Embryonic facial prominence (tissue), 1 donor: ENCODE results near the gene MAD1L1.
A peak's percentile ranks its signal among the peaks of the same experiment; 100 is the strongest.

Source experiments
- DNase-seq: peaks from one replicate; pipeline ENCODE4 v3.0.0-alpha.2; 2016; ENCODE audit errors: extremely low spot score

The MAD1L1 gene

DNA sequence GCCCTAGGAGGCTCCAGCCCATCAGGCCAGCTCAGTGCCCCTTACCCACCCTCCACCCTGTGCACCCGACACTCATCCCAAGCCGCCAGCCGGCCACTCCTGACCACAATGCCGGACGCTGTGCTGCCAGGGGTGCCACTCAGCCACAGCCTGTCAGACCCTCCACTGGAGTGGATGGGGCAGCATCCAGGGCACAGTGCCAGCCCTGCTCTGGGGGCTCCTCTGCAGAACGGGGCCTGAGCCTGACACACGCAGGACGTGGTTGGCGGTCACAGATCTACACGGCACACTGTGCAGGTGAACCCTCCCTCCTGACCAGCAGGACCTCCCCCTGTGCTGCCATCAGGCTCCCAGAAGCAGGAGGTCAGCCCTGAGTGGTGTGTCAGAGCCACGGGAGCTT is 114.7 kb downstream of the MAD1L1 start:
- no peak for DNase-seq

DNA sequence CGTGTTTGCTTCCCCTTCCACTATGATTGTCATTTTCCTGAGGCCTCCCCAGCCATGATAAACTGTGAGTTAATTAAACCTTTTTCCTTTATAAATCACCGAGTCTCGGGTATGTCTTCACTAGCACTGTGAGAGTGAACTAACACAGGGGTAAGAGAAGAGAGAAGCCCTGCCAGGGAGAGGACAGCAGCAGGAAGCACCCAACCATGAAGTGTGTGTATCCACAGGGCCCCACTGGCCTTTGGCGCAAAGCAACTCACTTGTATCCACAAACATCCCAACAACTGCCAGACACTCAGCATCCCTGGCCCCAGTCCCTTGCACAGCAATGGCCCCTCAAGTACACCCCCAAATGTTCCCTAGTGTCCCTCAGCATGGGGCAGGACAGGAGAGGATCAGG is 115.1 kb downstream of the MAD1L1 start:
- no peak for DNase-seq

DNA sequence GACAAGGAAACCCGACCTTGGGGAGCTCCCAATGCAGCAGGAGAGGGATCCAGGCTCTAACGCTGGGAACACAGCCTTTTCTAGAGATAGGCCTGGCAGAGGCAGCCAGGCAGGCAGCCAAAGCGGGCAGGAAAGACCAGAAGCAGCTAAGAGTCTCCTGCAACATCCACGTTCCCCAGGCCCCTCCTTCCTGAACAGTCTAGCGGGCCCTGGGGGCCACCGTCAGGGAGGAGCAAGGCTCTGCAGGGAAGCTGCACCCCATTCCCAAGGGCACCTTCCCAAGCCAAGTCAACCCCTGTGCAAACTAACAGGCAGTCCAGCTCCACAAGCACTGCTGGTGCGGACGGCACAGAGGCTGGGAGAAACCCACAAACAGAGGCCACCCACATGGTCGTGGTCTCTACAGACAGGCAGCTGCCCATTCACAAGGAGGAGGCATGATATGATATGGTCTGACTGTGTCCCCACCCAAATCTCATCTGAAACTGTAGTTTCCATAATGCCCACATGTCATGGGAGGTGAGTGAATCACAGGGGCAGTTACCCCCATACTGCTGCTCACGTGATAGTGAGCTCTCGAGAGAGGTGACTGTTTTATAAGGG is 115.7 kb downstream of the MAD1L1 start:
- DNase-seq: no peak

DNA sequence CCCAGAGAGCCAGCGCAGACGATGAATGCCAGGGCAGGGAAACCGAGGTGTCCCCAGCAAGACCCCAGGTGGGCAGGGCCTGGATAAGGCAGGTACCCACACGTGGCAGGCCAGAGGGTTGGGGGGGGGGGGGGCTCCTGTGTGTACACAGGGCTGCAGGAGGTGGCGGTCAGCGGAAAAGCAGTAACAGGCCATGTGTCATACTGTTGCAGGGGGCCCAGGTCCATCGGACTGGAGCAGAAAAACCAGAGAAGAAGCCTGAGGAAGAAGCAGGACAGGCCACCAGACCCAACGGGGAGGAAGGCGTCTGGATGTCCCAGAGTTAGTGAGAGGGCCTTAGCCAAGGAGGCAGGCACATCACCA is 116.3 kb downstream of the MAD1L1 start:
- DNase-seq: no peak

DNA sequence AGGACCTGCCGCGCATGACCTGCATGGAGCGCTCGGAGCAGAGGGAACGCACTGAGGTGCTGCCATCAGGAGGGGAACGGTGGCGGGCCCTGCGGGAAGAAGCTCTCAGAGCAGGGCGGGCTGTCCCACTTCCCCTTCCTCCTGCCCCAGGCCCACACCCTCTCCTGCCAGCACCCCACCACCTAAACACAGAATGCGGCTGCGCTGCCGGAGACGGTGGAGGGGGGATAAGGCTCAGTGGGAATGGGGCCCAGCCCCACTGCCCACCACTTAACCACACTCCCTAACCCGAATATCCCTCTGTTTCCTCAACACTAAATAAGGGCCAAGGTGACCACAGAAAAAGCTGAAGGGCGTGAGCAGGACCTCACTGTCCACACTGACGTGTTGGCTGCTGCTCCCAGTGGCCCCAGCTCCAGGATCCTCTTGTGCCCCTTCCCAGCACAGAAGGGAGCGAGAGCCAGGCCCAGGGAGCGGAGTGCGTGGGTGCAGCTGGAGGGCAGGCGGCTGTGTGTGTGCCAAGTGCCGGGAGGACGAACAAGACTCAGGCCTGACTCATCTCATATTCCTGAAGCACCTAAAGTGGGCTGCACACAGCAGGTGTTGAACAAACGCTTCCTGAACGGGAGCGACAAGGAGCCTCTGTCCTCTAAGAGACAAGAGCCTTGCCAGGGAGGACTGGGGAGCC is 116.8 kb downstream of the MAD1L1 start:
- no peak for DNase-seq

DNA sequence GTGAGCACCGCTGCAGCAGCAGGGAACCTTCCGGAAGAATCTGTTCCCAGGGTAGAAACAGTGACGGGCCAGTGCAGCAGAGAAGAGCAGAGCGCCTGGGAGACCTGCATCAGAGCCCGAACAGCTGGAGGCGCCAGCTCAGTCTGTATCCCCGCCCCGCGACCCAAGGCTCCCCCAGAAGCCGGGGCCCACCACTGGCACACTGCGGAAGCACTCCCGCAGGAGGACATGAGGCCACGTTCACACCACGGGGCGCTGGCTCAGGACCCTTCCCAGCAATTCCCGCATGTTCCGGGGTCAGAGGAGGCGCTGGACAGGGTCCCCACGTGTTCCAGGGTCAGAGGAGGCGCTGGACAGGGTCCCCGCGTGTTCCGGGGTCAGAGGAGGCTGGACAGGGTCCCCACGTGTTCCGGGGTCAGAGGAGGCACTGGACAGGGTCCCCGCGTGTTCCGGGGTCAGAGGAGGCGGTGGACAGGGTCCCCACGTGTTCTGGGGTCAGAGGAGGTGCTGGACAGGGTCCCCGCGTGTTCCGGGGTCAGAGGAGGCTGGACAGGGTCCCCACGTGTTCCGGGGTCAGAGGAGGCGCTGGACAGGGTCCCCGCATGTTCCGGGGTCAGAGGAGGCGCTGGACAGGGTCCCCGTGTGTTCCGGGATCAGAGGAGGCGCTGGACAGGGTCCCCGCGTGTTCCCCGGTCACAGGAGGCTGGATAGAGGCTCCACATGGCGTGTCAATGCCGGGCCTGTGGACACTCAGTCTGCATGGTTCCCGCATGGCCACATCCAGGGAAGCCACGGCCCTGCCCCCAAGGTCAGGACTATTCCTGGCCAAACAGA is 117.6 kb downstream of the MAD1L1 start:
- no peak for DNase-seq

DNA sequence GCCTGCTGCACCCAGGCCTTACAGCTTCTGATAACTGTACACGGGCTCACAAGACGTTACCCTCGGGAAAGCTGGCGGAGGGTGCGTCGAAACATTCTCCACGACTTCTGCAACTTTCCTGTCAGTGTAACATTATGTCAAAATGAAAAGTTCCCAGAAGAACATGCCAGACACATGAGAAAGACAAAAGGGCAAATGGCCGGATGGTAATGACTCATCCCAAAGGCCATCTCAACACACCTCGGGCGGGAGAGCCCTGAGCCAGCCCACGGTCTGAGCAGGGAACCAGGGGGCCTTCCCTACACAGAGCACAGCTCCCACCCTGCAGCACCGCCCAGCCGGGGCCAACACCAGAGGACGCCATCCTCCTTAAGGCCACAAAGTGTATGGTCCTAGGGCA is 118.7 kb downstream of the MAD1L1 start:
- DNase-seq: no peak

DNA sequence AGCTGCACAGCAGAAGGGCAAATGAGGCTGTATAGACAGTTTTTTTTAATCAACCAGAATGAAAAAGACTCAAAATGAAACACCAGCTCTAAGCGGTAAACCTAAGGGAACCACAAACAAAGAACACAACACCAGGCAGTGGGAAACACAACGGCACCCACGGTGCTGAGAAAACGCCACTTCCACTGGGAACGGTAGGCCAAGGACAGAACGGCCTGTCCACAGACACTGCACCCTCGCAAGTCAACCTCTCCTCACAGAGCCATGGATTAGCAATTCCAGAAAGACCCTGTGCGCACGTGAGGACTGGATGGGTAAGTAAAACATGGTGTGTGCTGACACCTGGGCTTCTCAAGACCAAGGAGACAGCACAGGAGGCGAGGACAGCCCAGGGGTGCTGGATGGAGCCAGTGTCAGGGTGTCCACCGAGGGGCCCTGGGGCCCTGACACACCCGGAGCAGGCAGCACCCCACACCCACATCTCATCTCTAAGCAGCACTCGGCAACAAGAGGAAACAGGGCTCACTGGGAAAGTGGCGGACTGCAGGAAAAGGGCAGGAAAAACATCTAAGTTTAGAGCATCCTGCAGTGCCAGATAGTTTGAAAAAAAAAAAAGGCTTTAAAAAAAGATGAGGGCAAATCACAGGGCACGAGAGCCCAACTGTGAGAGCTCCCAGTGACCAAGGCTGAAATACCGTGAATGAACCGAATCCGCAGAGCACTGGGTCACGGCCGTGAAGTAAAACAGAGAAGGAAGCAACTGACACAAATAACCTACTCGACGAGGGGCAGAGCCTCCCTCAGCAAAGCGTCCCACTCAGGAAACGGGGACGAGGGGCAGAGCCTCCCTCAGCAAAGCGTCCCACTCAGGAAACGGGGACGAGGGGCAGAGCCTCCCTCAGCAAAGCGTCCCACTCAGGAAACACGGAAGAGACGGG is 120.2 kb downstream of the MAD1L1 start:
- no peak for DNase-seq

DNA sequence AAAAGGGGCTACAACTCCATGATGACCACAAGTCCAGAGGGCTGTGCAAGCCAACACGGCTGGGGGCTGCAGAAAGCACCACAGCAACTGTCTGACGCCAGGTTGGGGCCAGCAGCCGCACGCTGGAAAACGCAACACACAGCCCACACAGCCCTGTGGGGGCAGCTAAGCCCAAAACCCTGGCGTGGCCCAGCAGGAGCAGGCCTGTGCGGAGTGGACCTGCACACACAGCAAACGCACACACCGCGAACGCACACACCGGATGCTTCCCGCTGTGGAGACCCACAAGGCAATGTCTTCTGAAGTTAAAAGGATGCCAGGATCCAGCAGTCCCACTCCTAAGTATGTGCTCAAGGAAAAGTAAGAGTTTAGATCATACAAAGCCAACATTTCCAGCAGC is 121.2 kb downstream of the MAD1L1 start:
- DNase-seq: no peak

DNA sequence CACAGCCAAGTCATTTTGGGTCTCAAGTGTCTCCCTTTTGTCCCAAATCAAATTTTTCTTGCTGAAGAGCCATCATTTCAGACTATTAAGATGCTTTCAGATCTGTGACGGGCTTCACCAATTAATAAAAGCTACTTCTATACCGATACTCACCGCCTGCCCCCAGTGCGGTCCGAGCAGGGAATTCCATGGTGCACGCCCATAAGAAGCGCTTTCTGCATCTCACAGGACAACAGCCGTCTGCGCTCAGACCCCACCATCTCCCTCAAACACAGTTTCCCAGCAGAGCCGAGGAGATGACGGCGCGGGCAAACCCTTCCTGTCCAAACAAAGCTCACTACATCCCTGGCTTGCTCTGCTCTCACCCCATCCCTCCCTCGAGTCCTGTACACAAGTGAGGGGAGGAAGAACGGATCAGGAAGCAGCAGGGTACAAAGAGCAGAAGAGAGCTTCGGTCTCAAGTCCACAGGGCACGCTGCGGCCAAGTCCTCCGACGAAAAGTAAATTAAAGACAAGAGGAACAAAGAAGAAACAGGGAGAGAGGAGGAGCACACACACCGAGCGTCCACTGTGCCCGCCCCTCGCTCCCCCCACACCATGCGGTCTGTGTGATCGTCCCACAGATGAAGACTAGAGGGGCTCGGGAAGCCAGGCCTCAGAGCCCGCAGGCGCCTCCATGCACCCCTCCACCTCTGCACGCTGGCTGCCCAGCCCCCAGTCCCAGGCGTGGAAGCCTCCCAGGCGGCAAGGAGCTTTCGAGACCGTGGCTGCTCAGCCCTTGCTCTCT is 121.9 kb downstream of the MAD1L1 start:
- no peak for DNase-seq

DNA sequence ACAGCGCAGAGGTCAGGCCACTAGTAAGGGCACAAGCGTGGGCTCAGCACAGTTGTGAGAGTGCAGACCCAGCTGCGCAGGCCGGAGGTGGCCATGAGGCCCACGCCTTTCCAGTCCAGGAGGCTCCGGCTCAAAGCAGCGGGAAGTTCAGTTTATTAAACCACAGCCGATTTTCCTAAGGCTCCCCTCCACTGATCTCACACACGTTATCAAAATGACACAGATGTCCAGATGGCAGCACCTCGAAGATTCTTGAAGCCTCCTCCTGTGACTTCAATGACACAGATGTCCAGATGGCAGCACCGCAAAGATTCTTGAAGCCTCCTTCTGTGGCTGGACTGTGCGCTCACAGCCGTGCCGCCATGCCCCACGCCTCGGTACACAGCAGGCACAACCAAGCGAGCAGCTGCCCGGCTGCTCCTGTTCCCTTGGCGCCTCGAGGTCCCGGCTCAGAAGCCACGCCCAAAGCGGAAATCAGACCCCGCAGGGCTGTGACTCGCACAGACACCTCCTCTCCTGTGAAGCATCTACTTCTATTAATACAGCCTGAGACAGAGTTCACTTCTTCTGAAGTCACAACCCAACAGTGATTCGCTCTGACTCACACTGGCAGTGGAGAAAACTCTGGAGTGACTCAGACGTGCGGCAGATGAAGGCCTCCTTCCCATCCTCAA is 122.7 kb downstream of the MAD1L1 start:
- no peak for DNase-seq

DNA sequence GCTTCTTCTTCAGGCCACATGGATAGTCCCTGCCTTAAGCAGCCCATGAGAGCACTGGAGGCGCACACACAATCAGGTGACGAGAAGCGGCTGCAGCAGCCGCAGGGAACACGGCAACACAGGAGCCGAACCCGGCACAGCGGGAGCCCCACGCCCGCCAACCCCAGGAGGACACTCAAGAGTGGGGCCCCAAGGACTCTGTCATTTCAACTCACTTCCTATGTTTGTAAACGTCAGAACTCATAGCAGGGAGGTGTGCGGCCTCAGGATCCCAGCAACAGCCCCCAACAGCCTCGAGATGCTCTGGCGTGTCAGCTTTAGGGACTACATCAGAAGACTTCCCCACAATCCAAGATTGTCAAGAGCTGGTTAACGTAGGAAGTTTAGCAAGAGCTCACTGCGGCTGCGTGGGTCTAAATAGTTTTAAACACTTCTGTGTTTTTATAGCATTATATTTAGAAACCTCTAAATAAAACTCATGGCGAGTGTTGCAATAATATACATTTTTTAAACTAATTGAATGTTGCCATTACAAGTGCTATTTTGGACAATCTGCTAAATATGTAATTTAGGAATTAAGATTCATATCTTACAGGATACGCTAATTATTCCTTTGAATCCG is 123.4 kb downstream of the MAD1L1 start:
- no peak for DNase-seq

DNA sequence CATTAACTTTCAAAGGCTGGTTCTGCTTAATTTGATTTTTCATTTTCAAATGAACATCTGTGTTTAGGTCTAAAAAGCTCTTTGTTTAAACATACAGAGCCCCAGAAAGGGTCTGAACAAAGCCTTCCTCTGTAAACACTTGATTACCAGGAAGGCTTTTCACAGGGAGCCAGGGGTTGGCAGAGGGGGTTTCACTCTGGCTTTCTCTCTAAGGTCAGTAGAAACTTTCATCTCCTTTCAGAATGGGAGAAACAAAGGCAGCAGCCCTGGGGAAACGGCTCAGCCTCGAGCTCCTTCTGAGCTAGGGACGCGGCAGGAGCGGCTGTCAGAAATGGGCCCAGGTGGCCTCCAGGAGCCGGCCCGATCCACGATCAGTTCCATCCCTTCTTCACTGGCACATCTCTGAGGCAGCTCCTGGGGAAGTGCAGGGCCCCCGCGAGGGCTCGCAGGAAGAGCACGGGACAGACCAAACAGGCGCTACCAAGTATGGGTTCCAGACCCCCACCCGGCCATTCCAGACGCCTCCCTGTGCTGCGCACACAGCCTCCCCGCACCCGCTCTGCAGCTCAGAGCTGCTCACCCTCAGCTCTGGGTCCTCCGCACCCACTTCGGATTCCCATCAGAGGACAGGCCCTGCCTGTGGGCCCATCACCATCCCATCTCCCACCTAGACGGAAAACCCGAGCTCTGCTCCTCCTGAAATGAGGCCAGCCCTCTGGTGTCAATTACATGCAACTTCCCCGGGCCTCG is 124.1 kb downstream of the MAD1L1 start:
- peak; percentile 22 for DNase-seq

DNA sequence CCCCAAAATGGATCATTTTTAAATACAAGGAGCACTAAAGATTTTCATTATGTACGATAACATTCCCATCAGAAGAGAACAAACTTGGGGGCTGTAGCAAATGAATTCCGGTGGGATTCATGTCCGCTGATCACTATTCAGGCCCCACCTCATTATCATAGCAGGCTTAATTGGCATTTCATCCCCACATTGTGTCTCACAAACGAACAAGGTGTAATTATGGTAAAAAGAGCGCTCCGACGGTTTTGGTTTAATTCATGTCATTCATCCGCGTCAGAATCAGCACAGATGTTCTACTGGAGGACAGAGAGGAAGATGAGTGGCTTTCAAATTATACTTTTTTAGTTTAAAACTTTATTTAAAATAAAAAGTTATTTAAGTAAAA is 124.7 kb downstream of the MAD1L1 start:
- DNase-seq: no peak

DNA sequence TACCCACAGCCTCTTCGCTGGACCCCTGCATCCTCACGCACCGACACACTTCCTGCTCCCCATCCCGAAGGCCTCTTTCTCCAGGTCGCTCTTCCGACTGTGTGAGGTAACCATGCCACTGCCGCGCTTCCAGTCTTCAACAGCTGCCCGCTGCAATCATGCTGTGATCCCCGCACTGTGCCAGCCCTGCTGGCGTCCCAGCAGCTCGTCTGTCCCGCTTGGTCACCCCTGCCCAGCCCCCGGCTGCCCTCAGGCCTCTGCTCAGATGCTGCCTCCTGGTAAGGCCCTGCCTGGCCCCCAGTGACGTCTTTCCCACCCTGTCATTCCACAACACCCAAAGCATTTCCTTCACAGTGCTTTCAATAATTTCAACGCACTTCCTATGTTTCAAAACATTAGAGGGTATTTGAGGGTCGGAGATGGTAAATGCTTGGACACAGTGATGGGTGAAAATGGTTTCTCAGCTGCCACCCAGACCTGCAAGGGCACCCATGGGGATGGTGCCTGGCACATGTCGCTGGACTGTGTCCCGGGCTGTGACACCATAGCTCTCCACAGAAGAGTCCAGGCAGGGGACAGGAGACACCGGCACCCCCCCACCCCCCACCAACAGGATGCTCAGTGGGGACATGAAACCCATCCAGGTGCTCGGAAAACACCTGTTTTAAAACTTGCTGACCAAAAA is 125.2 kb downstream of the MAD1L1 start:
- DNase-seq: no peak

DNA sequence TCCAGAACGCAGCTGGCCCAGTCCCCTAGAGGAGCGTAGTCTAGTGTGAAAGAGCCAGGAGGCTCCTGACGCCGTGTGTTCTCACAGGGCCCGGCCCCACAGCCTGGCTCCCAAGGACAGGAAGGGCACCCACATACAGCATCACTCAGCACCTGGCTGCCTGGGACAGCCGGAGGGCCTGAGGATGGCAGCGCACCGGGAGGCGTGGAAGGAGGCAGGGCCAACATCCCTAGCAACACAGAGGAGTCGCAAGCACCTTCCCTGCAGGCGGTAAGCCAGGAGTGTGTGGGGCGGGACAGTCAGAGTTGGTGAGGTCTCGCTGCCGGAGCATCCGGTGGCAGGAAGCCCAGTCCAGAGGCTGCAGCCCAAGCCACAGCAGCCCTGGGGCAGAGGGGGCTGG is 125.8 kb downstream of the MAD1L1 start:
- no peak for DNase-seq

DNA sequence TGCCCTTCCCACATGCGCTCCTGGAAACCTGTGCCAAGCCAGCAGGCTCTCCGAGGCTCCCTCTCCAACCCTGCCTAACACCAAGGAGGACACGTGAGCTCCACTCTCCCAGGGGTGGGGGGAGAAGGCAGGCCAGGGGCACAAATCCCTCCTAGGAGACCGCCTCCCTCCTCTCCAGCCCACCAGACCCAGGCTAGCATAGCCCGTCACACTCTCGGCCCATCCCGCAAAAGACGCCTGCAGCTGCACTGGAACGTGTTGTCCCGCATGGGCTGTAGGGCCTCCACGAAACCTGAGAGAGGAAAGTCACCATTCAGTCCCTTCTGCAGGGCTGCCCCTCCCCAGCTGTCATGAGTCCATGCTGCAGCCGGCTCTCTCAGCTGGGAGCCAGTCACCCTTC is 126.3 kb downstream of the MAD1L1 start:
- no peak for DNase-seq

DNA sequence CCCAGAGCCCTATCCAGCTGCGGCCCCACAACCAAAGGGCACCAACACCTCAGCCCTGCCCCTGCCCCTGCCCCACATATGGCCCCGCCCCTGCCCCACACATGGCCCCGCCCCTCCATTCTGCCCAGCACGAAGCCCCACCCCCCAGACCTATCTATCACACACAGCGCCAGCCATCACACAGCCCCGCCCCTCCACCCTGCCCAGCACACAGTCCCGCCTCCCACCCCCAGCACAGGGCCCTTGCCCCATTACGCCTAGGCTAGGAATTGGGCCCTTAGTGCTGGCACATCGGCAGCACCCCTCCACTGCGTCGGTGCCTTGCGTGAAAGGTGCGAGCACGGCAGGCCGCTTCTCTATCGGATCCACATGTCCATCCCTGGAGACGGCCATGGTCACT is 126.8 kb downstream of the MAD1L1 start:
- DNase-seq: no peak

DNA sequence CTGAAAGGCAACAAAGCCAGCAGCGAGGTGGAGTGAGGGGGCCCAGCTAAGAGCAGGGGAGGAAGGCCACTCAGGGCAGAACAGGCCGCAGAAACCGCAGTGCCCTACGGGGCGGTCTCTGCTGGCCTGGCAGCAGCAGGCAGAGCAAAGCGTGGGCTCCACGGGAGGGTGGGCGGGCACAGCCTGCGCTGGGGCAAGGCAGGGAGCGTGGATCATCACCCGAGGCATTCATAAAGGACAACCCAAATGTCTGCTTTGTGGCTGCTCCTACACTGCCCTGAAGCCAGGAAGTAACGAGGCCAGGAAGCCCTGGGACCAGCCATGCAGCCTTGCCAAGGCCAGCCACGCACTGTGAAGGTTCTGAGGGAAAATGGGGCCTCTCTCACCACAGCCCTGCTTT is 127.5 kb downstream of the MAD1L1 start:
- no peak for DNase-seq
